Germinal center (tissue), 1 donor: Measurements from ENCODE around the gene HBB.

Experiments used
- DNase-seq: peaks from one replicate; pipeline ENCODE4 v3.0.0; 2012; ENCODE audit warnings: mixed read lengths, low spot score

Gene HBB

DNA sequence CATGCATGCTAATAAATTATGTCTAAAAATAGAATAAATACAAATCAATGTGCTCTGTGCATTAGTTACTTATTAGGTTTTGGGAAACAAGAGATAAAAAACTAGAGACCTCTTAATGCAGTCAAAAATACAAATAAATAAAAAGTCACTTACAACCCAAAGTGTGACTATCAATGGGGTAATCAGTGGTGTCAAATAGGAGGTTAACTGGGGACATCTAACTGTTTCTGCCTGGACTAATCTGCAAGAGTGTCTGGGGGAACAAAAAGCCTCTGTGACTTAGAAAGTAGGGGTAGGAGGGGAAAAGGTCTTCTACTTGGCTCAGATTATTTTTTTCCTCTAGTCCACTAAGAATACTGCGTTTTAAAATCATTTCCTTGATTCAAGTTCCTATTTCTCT lies 810 bp upstream of the HBB start:
- no peak for DNase-seq

GRCh38 chr11:5225480-5225871 lies 1.4 kb downstream of the HBB start:
- no peak for DNase-seq

DNA sequence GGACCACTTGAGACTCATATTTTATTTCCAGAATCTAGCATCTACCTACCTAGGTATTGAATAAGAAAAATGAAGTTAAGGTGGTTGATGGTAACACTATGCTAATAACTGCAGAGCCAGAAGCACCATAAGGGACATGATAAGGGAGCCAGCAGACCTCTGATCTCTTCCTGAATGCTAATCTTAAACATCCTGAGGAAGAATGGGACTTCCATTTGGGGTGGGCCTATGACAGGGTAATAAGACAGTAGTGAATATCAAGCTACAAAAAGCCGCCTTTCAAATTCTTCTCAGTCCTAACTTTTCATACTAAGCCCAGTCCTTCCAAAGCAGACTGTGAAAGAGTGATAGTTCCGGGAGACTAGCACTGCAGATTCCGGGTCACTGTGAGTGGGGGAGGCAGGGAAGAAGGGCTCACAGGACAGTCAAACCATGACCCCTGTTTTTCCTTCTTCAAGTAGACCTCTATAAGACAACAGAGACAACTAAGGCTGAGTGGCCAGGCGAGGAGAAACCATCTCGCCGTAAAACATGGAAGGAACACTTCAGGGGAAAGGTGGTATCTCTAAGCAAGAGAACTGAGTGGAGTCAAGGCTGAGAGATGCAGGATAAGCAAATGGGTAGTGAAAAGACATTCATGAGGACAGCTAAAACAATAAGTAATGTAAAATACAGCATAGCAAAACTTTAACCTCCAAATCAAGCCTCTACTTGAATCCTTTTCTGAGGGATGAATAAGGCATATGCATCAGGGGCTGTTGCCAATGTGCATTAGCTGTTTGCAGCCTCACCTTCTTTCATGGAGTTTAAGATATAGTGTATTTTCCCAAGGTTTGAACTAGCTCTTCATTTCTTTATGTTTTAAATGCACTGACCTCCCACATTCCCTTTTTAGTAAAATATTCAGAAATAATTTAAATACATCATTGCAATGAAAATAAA lies 2.1 kb downstream of the HBB start:
- no peak for DNase-seq

DNA sequence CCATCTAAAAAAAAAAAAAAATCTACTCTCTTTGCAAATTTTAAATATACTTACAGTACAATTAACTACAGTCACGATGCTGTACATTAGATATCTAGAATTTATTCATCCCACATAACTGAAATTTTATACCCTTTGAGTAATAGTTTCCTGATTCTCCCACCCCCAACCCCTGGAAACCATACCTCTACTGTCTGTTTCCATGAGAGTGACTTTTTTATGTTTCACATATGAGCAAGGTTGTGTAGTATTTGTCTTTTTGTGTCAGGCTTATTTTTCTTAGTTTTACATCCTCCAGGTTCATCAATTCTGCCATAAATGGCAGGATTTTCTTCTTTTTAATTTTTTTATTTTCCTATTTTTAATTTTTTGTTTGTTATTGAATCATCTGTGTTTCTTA lies 3.2 kb downstream of the HBB start:
- DNase-seq = no peak

DNA sequence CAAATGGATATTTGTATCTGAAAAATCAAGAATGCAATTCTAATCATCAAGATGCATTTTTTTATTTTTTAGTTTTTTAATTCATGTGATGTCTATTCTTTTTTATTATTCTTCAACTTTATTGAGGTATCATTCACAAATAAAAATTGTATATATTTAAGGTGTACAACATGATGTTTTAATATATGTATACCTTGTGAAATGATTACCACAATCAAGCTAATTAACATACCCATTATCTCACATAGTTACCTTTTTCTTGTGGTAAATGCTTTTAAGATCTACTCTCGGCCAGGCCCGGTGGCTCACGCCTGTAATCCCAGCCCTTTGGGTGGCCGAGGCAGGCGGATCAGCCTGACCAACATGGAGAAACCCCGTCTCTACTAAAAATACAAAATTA lies 3.7 kb downstream of the HBB start:
- DNase-seq = no peak

DNA sequence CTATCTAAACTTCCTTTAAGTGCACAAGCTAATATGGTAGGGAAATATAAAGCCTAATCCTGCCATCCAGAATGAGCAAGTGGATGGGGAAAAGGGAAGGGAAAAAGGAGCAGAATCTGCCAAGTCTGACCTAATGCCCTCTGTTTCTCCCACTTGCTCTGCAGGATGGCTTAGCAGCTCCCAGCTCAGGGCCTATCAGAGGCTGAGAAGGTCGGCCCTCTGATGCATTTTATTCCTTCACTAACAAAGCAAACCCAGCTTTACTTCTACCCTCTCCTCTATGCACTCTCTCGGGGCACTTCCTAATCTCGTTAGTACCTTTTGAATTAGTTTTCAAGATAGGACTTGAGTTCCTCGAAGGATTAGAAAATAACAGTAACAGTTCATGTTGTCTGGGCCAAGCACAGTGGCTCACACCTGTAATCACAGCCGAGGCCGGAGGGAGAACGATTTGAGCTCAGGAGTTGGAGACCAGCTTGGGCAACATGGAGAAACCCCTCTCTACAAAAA lies 16.4 kb downstream of the HBB start:
- no peak for DNase-seq

- no peak for DNase-seq
Measured at GRCh38 chr11:5204787-5205186, 22.1 kb downstream of the HBB start.

DNA sequence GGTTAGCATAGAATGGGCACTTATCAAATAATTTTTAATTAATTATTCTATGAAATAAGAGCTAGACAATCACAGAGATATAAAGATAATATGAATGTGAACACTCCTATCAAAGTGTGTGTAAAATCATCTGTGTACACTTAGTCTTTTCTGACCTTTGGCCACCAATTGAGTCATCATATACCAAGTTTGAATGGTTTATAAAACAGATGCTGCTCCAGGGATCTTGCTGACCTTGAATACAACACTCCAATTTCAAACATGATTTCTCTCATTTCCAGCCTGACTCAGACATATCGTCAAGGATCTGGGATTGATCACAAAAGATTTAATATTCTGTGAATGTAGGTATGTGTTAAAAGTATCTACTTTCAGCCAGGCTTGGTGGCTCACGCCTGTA lies 23.5 kb downstream of the HBB start:
- DNase-seq = no peak

DNA sequence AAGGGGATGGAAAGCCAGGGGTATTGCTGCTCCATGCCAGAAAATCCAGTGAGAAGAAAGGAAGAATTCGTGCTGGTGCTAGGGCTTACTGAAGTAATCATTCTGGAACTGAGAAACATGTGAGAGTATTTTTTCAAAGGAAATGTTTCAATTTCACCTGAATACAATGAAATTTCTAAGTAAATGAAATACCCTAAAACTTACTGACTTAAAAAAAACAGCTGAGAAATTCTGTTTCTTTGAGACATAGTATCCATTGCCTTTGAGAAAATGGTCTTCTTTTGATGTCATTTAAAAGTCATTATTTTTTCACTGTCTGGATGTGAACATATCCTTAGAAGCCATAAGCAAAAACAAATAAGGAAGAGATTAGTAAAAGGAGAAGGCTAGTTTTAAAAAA lies 26.3 kb downstream of the HBB start, which contains the start of gene OR51V1:
Gene OR51V1, minus strand, starts transcription at position 101 of the 400 bp plus-strand sequence. Its CDS starts 0 bp downstream, at position 101.
- no peak for DNase-seq

DNA sequence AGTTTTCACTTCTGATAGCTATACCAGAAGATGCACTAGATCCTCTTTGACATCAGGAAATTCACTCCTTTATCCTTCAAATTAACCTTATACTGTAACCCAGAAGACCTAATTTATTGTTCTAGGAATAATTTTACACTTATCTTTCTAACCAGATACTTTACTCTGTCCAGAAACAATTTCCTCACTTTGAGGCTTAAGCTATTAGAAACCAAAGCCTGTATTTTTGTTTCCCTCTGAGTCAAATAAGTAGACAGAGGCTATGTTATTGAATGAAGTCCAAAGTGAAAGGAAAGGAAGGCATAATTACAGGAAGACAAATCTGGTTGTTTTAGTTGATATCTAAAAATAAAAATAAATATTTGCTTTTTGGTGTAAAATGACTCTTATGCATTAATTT lies 28.6 kb downstream of the HBB start:
- DNase-seq = no peak

DNA sequence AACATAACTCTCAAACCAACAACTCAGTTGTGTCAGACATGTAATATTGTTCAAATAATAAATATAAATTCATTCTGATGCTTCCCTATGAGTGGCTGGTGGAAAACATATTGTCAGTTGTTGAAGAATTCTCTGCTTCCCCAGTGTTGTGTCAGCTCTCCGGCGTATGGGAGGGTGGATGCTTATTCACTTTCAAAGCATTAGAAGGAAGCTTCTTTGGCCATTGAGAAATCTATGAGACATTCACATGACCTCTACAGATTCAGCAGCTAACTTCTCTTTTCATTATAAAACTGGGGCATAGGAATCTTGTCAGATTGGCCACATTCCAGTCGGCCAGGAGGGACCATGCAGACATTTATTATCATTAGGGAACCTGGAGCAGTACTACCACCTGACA lies 29.3 kb downstream of the HBB start:
- no peak for DNase-seq

- no peak for DNase-seq
Measured at GRCh38 chr11:5196731-5197130, 30.1 kb downstream of the HBB start.

DNA sequence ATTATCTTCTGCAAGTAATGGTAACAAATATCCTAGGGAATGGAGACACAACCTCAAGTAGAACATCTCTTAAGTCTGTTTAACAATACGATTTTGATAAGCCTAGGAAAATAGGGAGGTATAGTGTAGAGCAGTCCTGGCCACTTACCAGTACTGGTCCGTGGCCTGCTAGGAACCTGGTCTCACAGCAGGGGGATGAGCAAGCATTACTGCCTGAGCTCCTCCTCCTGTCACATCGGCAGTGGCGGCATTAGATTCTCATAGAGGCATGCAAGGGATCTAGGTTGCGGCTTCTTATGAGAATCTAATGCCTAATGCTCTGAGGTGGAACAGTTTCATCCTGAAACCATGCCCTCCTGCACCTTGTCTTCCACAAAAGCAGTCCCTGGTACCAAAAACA lies 30.8 kb downstream of the HBB start:
- no peak for DNase-seq

DNA sequence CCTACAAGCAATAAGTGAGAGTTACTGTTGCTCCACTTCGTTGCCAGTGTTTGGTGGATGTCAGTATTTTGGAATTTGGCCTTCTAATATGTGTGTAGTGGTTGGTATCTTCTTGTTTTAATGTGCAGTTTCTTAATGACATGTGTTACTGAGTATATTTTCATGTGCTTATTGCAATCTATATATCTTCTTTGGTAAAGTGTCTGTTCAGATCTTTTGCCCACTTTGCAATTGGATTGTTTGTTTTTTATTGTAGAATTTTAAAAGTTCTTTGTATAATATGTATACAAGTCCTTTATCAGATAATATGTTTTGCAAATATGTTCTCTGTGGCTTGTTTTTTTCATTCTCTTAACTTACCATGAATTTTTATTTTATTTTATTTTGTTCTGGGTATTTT lies 34.1 kb downstream of the HBB start:
- no peak for DNase-seq

DNA sequence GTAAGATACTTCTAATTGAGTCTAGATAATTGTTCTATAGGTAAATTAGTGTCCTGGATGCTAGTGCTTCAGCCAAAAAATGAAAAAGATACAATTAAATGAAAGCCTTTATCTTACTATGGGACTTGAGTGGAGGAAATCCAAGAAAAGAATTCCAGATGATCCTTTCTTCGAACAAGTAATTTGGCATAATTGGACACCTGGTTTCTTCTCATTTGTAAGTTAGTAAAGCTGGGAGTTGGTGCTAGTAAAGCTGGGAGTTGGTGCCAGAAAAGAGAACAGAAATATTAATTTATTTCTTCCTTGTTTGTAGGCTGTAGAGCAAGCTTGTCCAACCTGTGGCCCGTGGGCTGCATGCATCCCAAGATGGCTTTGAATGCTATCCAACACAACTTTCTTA lies 38.7 kb downstream of the HBB start:
- DNase-seq = no peak

- DNase-seq = no peak
Measured at GRCh38 chr11:5178046-5178837, 48.6 kb downstream of the HBB start.
